Measurements from ENCODE around the gene FAM120B.
"Not testable (repeated sequence)": the region's sequence is repeated elsewhere in the genome, so short reads cannot be mapped to it uniquely, and the experiment has no call there.

Gene FAM120B

DNA sequence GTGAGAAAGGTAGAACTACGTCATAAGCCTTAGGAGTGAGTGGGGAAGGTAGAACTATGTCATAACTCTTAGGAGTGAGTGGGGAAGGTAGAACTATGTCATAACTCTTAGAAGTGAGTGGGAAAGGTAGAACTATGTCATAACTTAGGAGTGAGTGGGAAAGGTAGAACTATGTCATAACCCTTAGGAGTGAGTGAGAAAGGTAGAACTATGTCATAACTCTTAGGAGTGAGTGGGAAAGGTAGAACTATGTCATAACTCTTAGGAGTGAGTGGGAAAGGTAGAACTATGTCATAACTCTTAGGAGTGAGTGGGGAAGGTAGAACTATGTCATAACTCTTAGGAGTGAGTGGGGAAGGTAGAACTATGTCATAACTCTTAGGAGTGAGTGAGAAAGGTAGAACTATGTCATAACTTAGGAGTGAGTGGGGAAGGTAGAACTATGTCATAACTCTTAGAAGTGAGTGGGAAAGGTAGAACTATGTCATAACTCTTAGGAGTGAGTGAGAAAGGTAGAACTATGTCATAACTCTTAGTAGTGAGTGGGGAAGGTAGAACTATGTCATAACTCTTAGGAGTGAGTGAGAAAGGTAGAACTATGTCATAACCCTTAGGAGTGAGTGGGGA lies 92.3 kb downstream of the FAM120B start:
- not testable (repeated sequence) for DNase-seq

DNA sequence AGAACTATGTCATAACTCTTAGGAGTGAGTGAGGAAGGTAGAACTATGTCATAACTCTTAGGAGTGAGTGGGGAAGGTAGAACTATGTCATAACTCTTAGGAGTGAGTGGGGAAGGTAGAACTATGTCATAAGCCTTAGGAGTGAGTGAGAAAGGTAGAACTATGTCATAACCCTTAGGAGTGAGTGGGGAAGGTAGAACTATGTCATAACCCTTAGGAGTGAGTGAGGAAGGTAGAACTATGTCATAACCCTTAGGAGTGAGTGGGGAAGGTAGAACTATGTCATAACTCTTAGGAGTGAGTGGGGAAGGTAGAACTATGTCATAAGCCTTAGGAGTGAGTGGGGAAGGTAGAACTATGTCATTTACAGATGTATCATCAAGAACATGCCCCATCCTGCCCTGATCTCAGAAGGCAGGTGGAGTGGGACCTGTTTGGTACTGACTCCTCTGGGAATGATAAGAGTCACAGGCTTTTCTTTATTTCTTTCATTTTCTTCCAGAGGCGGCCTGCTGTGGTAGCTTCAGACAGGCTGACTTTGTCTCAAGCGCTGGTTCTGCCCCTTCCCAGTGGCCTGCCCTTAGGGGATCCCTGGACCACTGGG lies 93.5 kb downstream of the FAM120B start:
- not testable (repeated sequence) for DNase-seq

GRCh38 chr6:170402318-170403040 lies 95.9 kb downstream of the FAM120B start:
- DNase-seq, result no peak

DNA sequence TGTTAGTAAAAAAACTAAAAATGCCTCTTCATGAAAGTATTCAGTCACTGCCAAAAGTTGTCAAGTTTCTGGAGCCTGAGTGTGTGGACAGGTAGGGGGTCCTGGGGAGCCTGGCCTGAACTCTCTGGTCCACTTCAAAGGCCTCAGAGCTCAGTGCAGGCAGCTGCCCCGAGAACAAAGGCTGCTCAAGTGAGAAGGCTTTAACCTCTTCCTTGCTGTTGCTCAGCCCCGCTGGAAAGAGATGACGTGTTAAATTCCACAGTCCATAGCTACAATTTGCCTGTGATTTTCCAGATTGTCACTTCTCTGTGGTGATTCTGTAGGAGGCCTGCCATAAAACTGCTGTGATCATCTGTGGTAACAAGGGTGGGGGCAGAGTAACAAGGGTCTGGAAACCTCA lies 96.9 kb downstream of the FAM120B start:
- DNase-seq, result no peak

DNA sequence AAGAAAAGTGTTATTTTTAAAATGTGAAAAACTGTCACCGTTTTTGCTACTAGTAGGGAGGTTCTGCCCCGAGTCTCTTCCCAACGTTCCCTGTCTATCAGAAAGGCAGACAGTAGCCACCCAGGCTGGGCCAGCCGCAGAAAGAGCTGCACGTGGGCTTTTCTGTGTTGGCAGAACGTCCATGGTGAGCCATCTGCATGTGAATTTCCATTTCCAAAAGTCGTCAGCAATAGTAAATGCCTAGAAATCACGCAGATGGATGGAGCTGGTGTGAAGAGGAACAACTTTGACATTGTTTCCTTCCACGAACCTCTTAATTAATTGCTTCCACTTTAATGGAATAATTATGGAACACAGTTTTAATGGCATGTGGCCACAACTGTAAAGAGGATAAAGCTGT lies 97.5 kb downstream of the FAM120B start:
- DNase-seq, result no peak

DNA sequence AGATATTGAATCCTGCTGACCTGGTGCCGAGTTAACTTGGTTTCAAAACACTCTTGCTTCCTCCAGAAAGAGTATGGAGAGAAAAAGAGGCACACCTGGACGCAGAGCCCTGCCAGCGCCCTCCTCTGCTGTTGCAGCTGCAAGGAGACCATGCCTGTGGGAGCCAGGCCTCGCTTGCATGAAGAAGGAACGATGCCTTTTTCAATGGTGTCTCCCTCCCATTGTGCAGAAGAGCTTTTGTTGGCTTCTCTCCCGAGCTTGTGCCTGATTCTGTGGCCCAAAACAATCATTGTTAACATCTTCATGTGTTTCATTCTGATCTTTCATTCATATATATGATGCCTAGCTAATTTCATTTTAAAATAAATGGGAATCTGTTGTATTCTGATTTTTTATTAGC lies 98.1 kb downstream of the FAM120B start:
- no peak for DNase-seq

- no peak for DNase-seq
These were observed 98.9 kb downstream of the FAM120B start for GRCh38 chr6:170405311-170405975.

- no peak for DNase-seq
These were observed 100.6 kb downstream of the FAM120B start for GRCh38 chr6:170407200-170407599.

GRCh38 chr6:170407932-170408331 lies 101.4 kb downstream of the FAM120B start:
- no peak for DNase-seq

- not testable (repeated sequence) for DNase-seq
These were observed 103.2 kb downstream of the FAM120B start for GRCh38 chr6:170409746-170410145.

- no peak for DNase-seq
These were observed 103.7 kb downstream of the FAM120B start for GRCh38 chr6:170410241-170410640.

- DNase-seq, result no peak
These were observed 108.8 kb downstream of the FAM120B start for GRCh38 chr6:170415318-170415717.

DNA sequence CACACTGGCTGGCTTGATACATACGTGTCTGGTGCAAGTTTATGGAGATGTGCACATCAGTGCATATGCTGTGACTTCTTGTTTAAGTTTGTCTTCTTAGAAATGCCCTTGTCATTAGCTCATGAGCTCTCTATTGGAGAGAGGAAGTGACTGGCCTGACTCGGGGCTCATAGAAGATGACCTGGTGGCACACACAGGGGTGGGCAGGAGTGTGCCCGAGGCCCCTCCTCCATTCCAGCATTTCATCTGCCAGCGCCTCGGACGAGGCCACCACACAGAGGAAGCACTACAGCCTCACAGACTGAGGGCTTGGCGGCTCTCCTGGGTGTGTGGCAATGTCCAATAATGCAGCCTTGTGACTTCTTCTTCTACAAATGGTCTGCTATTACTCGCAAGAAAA lies 109.7 kb downstream of the FAM120B start:
- DNase-seq, result no peak

DNA sequence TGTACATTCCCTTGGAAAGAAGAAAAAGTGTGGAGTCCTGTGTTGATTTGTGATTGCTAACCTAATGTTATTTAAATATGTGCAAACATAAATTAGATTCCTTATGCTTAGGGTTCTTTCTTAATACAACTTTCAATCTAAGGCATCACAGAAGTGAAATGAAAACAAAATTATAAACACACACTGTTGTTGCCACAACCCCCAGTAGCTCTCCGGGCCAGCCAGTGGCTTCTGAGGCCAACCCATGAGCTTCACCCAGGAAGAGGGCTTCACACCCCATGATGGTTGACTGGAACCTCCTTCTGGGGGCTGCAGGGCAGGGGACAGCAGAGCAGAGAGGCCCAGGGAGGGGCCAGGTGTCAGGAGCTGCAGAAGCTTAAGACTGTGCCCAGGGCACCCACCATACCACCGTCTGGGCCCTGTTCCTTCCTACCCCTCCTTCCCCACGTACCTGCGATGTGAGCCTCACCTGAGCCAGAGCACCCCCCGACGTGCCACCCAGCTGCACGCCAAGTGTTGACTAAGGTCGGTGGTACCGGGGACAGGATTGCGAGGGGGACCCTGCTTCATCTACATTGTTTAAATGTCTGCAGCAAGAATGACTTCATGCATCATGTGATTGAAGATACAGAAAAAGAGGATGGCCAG lies 110.5 kb downstream of the FAM120B start:
- DNase-seq, result no peak

- DNase-seq, result no peak
These were observed 111.3 kb downstream of the FAM120B start for GRCh38 chr6:170417881-170418280.

DNA sequence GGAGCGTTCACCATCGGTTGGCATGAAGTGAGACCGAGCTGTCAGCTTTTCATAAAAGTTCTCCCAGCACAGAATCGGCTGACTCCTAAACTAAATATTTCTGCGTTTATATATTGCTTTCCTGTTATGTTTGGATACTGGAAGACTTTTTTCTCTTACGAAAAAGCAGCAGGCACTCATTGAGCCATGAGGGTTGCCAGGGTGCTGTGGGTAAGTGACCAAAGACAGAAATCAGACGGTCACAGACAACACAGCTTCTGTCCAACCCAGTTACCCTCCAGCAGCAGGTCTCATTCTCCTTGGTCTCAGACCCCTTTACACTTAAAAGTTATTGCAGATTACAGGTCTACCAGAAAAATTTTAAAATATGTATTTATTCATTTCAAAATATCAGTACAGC lies 113.7 kb downstream of the FAM120B start:
- no peak for DNase-seq

DNA sequence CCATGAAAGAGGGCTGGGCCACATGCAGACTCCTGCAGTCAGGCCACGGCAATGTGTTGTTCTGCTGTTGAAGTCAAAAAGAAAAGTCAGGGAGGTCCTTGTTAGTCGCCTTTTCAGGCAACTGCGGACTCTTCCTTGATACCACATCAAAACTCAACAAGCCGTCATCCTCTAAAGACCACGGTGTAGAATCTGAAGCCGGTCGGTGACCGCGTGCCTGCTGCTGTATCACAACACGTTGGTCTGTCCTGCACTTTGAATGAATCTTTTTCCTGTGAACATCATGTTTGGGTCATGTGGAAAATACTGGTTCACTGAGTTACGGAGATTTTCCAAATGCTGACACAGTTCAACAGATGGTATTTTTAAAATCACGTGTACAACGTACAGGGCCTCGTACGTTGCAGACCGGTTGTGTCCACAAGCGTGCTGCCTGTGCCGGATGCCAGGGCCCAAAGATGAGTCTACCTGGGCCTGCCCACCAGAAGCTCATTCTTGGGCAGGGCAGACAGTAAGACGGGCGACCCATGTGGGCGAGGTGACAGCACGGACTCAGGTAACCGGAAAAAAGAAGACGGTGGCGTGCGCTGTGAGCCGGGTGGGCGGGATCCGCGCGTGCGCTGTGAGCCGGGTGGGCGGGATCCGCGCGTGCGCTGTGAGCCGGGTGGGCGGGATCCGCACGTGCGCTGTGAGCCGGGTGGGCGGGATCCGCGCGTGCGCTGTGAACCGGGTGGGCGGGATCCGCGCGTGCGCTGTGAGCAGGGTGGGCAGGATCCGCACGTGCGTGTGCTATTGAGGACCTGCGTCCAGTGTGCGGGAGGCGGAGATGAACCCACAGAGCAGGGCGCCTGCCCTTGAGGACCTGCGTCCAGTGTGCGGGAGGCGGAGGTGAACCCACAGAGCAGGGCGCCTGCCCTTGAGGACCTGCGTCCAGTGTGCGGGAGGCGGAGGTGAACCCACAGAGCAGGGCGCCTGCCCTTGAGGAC lies 114.5 kb downstream of the FAM120B start:
- DNase-seq, result peak; percentile 29

GRCh38 chr6:170421921-170422320 lies 115.4 kb downstream of the FAM120B start:
- no peak for DNase-seq

GRCh38 chr6:170423030-170423429 lies 116.5 kb downstream of the FAM120B start:
- DNase-seq, result no peak

DNA sequence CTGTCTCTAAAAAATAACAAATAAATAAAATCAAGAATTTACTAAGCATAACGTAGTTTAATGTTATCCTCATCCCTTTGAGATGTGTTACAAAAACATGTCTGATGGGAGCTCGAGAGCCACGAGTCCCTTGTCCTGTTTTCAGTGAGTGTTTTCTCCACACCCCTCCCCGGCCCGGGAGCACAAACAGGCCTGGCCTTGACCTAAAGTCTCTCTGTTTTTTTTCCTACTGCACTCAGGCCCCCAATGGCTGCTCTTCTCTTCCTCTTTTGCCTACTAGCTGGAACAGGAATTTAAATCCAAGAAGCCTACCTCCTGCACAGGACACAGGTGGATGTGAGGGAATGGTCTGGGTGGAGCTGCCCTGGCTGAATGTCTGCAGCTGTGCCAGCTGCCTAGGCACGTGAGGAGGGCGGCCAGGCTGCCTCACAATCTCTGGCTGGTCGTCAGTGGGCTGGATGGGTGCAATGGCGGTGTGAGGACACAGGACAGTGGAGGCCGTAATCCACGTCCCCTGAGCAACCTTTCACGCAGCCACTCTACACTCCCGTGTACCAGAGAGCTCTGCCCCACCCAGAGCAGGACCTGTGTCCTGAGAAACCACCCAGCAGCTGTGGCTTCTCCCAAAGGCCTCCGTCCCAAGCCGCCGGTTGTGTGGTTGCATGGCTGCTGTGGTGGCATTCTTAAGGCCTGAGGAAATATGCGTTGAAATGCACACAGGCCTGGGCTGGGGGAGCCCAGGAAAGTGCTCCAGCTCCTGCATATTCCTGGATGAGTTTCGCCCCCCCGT lies 117.5 kb downstream of the FAM120B start:
- no peak for DNase-seq

DNA sequence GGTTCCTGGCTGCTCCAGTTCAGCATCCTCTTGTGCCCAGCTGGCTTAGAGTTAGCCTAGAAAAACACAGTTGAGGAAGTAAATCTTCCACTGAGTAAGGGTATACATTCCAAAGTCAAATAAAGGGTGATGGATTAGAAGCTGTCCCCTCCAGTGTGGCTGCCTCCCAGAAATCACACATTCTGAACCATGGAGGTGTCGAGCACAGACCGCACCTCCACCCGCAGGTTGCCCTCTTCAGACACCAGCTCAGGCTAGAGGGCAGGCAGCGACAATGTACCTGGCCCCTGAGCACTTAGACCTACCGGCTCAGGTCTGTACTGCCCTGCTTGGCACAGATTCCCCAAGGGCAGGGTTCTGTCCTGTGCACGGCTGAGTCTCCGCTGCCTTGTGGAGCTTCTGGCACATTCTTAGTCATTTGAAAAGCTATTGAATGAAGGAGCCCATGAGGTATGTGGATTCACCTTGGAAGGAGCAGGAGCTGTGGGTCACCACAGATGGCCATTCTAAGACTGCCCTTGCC lies 118.1 kb downstream of the FAM120B start:
- DNase-seq, result no peak

All from NCI-H2171 (cell line).